ENCODE measurements around the gene TRAPPC2L.
"Not testable (repeated sequence)": the region's sequence is repeated elsewhere in the genome, so short reads cannot be mapped to it uniquely, and the experiment has no call there.

Gene TRAPPC2L

DNA sequence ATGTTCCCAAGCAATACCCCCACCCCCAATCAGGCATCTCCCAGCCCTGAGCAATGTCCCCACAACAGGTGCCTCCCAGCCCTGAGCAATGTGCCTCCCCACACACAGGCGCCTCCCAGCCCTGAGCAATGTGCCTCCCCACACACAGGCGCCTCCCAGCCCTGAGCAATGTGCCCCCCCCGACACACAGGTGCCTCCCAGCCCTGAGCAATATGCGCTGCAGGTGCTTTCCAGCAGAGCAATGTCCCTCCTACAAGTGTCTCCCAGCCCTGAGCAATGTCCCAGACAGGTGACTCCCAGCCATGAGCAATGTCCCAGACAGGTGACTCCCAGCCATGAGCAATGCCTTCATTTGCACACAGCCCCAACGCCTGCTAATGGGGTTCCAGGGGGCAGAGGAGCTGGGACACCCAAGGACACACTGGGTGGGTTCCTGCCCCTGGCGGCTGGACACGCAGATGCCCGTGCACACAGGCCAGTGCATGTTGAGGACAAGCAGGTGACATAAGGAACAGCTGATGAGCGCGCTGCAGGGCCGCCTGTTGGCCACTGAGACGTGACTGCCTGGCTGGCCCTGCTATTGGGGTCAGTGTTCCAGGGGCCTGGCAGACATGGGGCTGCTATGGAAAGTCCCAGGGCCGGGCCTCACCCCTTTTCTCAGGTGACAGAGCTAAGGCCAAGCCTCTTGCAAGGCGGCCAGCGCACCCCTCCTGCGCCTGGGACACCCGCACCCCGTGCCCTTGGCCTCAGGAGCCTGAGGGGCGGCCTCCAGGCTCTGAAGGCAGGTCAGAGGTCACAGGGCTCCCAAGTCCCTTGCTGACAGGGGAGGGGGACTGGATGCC is 36.4 kb downstream of the TRAPPC2L start:
- TF ChIP-seq, protein P1, sequence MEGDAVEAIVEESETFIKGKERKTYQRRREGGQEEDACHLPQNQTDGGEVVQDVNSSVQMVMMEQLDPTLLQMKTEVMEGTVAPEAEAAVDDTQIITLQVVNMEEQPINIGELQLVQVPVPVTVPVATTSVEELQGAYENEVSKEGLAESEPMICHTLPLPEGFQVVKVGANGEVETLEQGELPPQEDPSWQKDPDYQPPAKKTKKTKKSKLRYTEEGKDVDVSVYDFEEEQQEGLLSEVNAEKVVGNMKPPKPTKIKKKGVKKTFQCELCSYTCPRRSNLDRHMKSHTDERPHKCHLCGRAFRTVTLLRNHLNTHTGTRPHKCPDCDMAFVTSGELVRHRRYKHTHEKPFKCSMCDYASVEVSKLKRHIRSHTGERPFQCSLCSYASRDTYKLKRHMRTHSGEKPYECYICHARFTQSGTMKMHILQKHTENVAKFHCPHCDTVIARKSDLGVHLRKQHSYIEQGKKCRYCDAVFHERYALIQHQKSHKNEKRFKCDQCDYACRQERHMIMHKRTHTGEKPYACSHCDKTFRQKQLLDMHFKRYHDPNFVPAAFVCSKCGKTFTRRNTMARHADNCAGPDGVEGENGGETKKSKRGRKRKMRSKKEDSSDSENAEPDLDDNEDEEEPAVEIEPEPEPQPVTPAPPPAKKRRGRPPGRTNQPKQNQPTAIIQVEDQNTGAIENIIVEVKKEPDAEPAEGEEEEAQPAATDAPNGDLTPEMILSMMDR (IDR thresholded peaks at IDR 0.05), result no peak
- no peak for DNase-seq (ENCODE audit: low spot score)
- no peak overlapping the region for H3K27ac ChIP-seq
- H3K4me3 ChIP-seq, result no peak overlapping the region

DNA sequence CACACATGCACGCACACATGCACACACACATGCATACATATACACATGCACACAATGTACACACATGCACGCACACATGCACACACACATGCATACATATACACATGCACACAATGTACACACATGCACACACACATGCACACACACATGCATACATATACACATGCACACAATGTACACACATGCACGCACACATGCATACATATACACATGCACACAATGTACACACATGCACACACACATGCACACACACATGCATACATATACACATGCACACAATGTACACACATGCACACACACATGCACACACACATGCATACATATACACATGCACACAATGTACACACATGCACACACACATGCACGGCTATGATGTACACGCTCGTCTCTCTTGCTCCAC is 37.3 kb downstream of the TRAPPC2L start:
- H3K27ac ChIP-seq; H3K4me3 ChIP-seq; DNase-seq (ENCODE audit: low spot score): not testable (repeated sequence)

GRCh38 chr16:88894681-88895300 is 37.9 kb downstream of the TRAPPC2L start:
- TF ChIP-seq, protein P1 (IDR thresholded peaks at IDR 0.05), result no peak
- DNase-seq (ENCODE audit: low spot score), result no peak
- H3K4me3 ChIP-seq, result no peak overlapping the region
- no peak overlapping the region for H3K27ac ChIP-seq

DNA sequence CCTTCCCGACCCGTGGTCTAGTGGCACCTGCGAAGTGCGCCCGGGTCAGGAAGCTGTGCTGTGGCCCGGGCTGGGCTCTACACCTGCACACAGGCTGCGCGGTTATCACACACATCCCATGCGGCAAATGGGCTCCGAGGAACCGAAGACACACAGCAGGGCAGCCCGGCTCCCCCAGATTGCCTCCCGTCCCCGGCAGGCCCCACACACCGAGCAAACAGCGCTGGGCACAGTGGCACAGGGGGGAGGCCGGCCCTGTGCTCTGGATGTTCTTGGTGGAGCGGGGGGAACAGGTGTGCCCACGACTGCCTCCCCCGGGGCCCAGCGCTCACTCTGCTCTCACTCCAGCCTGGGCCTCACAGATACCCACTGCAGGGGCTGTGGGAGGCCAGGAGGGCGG is 38.4 kb downstream of the TRAPPC2L start:
- H3K4me3 ChIP-seq, result no peak overlapping the region
- TF ChIP-seq, protein P1 (IDR thresholded peaks at IDR 0.05), result no peak
- no peak for DNase-seq (ENCODE audit: low spot score)
- no peak overlapping the region for H3K27ac ChIP-seq

DNA sequence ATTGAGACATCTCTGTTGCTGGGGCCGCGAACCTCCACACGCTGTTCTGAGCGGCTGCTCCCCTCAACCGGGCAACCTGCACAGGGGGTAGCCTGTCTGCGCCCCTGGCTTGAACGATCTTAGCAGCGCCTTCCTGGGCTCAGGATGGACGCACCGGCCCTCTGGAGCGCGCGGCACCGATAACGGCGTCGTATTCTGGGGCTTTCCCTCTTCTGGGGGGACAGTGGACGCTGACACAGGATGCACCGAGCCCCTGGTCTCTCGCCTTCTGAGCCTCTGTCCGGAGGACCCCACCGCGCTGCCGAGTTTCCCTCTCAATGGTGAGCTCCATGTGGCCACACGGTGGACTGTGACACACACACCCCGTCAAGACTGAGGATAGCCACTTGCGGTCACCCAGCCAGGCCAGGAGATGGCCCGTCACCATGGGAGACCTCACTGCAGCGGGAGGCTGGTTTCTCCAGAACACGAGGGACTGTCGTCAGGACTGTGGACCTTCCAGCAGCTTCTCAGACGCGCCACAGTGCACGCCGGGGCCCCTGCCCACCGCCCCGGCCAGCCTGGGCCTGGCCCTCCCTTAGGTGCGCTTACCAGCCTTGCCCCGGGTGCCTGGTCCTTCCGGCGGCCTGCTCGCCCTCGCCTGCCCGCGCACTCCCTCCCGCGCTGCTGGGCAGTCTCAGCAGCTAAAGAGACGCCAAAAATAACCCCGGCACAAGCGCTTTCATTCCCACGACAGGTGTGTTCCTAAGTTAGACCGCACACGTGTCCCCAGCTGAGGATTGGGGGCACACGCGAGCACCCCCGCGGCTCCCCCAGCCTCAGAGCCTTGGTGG is 39.5 kb downstream of the TRAPPC2L start:
- no peak overlapping the region for H3K27ac ChIP-seq
- TF ChIP-seq, protein P1 (IDR thresholded peaks at IDR 0.05), result no peak
- no peak for DNase-seq (ENCODE audit: low spot score)
- H3K4me3 ChIP-seq, result no peak overlapping the region

DNA sequence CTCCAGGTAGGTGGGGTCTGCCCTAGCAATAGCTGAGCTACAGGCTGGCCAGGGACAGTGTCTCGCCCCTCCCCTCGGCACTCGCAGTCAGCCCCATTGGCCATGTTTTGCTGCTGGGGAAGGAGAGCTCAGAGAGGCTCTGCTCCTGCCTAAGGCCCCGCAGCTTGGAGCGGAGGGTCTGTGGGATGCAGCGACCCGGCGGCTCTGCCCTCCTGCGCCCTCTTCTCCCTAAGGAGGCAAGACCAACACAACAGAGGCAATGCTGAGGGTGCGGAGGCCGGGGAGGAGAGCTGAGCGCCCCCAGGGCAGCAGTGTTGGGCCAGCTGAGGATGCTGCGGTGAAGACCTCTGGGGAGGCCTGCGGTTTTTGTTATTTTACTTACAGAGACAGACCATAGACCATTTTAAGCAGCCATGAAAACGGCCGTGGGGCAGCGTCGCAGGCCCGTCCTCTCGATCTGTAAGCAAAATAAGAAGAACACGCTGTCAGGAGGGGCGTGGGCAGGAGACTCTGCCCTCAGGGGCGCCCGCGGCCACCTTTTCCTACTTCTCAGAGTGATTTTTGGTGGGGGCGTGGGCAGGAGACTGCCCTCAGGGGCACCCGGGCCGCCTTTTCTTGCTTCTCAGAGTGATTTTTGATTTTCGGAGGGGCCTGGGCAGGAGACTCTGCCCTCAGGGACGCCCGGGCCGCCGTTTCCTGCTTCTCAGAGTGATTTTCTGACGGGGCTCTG is 40.9 kb downstream of the TRAPPC2L start:
- Histone ChIP-seq H3K4me3 (no peak overlapping the region), H3K27ac (no peak overlapping the region)
- TF ChIP-seq, protein P1 (IDR thresholded peaks at IDR 0.05), result no peak
- no peak for DNase-seq (ENCODE audit: low spot score)

Data from coronary artery (tissue), 2 donors.